CD8-positive, alpha-beta memory T cell (primary cell): ENCODE data around the gene PBX4. TPM values are rescaled to one million over a fixed set of nuclear protein-coding genes. Genes with fewer than 3 reads are reported as not detected.

Source experiments
- CTCF ChIA-PET: fragments of 350-600 bp; sonication (Branson Sonifier 250); formaldehyde crosslinking; loops from one replicate; lab custom pipeline; 2021; ENCODE audit warnings: antibody characterized with exemption; lab: Charles Lee
- POLR2A ChIA-PET: fragments of 350-600 bp; sonication (Branson Sonifier 250); formaldehyde crosslinking; loops from one replicate; lab custom pipeline; 2021; ENCODE audit warnings: antibody characterized with exemption; lab: Charles Lee
- DNase-seq, 5 donors: peaks; one replicate each; pipeline versions ENCODE4 v3.0.0 to v3.0.0-alpha.2; 2020 to 2022; ENCODE audit warnings: mixed read lengths in 1 of 5
- H3K27ac ChIP-seq: one replicate; pipeline ENCODE4 v1.7.0; 2013; ENCODE audit warnings: low read depth, mild to moderate bottlenecking, low read length, moderate library complexity
- H3K27me3 ChIP-seq: 2 replicates; pipeline ENCODE4 v1.7.0; 2013; ENCODE audit warnings: low read length, mild to moderate bottlenecking; ENCODE audit not compliant: insufficient read depth, poor library complexity, severe bottlenecking
- H3K36me3 ChIP-seq: 2 replicates; pipeline ENCODE4 v1.7.0; 2013; ENCODE audit warnings: mild to moderate bottlenecking, low read length, moderate library complexity; ENCODE audit not compliant: insufficient read depth
- H3K4me1 ChIP-seq: 2 replicates; pipeline ENCODE4 v1.7.0; 2013; ENCODE audit warnings: mild to moderate bottlenecking, low read length, moderate library complexity; ENCODE audit not compliant: insufficient read depth
- H3K4me3 ChIP-seq: 2 replicates; pipeline ENCODE4 v1.7.0; 2013; ENCODE audit warnings: mild to moderate bottlenecking, low read length
- H3K9me3 ChIP-seq: 2 replicates; pipeline ENCODE4 v1.7.0; 2013; ENCODE audit warnings: mild to moderate bottlenecking, low read length
- H3K27ac Mint-ChIP-seq, 8 donors: one replicate each; pipeline ENCODE4 v1.8.0; 2020 to 2021; ENCODE audit warnings: mixed read lengths in 8 of 8, mild to moderate bottlenecking in 6 of 8, inconsistent platforms in 3 of 8, moderate library complexity in 3 of 8
- H3K27me3 Mint-ChIP-seq, 2 donors: one replicate each; pipeline ENCODE4 v1.8.0; 2020 to 2021; ENCODE audit warnings: mixed read lengths in 2 of 2, mild to moderate bottlenecking in 1 of 2, moderate library complexity in 1 of 2
- H3K36me3 Mint-ChIP-seq, 3 donors: one replicate each; pipeline ENCODE4 v1.8.0; 2020 to 2021; ENCODE audit warnings: mixed read lengths in 3 of 3, inconsistent platforms in 1 of 3, mild to moderate bottlenecking in 1 of 3
- H3K4me1 Mint-ChIP-seq, 3 donors: one replicate each; pipeline ENCODE4 v1.8.0; 2020 to 2021; ENCODE audit warnings: mixed read lengths in 3 of 3, inconsistent platforms in 1 of 3, mild to moderate bottlenecking in 1 of 3
- H3K4me3 Mint-ChIP-seq, 7 donors: one replicate each; pipeline ENCODE4 v1.8.0; 2020 to 2021; ENCODE audit warnings: mixed read lengths in 7 of 7, mild to moderate bottlenecking in 6 of 7, moderate library complexity in 4 of 7, inconsistent platforms in 2 of 7
- H3K9me3 Mint-ChIP-seq, 5 donors: one replicate each; pipeline ENCODE4 v1.8.0; 2020 to 2022; ENCODE audit warnings: mixed read lengths in 5 of 5, mild to moderate bottlenecking in 3 of 5, moderate library complexity in 2 of 5, inconsistent platforms in 1 of 5
- polyA plus RNA-seq: library from polyadenylated mRNA; unstranded; fragments of 300-500 nt; fragmentation: Illumina TruSeq; gene quantifications from one replicate; pipeline ENCODE4 v1.2.3, GENCODE V29; 2021
- total RNA-seq, 2 experiments: library from RNA; stranded (reverse); gene quantifications; one replicate each; pipeline ENCODE4 v1.2.3, GENCODE V29; 2021

PBX4 gene
- total and polyA plus RNA-seq, 3 experiments from 2014 or later, result 8.3 to 17.1 (median 15.0) TPM

- Histone ChIP-seq H3K36me3 (no peaks in the 10 kb centered on the region), H3K4me3 (no peak overlapping the region), H3K4me1 (peaks cover 10% of the 10 kb centered on the region), H3K27me3 (no peaks in the 10 kb centered on the region), H3K27ac (no peak overlapping the region), H3K9me3 (no peaks in the 10 kb centered on the region)
- H3K4me1 Mint-ChIP-seq, result peaks cover 19 to 30% (median 21%) of the 10 kb centered on the region in 3 donors
- H3K27ac Mint-ChIP-seq, result peak overlapping the region in 1 of 8 donors; percentile 39
- H3K27me3 Mint-ChIP-seq, result no peaks in the 10 kb centered on the region
- DNase-seq, result no peak
- ChIA-PET POLR2A (no interaction called here), CTCF (no interaction called here)
- H3K9me3 Mint-ChIP-seq, result no peaks in the 10 kb centered on the region
- peaks cover 0 to 67% (median 3%) of the 10 kb centered on the region in 3 donors for H3K36me3 Mint-ChIP-seq
- no peak overlapping the region for H3K4me3 Mint-ChIP-seq
Observed at GRCh38 chr19:19524053-19524452, 94.4 kb downstream of the PBX4 start.

GRCh38 chr19:19523177-19523576, 95.3 kb downstream of the PBX4 start:
- H3K4me1 Mint-ChIP-seq, result peaks cover 19 to 31% (median 23%) of the 10 kb centered on the region in 3 donors
- Histone ChIP-seq H3K4me1 (peaks cover 10% of the 10 kb centered on the region), H3K27ac (no peak overlapping the region), H3K4me3 (no peak overlapping the region), H3K36me3 (no peaks in the 10 kb centered on the region), H3K27me3 (no peaks in the 10 kb centered on the region), H3K9me3 (no peaks in the 10 kb centered on the region)
- ChIA-PET CTCF (no interaction called here), POLR2A (no interaction called here)
- no peaks in the 10 kb centered on the region for H3K27me3 Mint-ChIP-seq
- DNase-seq, result no peak
- peak overlapping the region in 1 of 8 donors; percentile 7 for H3K27ac Mint-ChIP-seq
- peaks cover 0 to 63% (median 3%) of the 10 kb centered on the region in 3 donors for H3K36me3 Mint-ChIP-seq
- no peak overlapping the region for H3K4me3 Mint-ChIP-seq
- H3K9me3 Mint-ChIP-seq, result no peaks in the 10 kb centered on the region

DNA sequence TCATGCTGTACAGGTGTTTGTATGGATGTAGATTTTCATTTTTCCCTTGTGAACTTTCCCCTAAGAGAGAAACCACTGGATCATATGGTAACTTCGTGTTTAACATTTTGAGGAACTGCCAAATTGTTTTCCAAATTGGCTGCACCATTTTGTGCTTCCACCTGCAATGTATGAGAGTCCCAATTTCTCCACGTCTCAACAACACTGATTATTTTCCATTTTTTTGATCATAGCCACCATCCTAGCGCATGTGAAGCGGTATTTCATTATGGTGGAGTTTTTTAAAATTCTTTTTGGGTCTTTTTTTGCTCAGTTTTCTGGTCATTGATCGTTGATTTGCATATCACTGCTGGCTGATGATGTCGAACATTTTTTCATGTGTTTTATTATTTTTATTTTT, 97.5 kb downstream of the PBX4 start:
- H3K27me3 ChIP-seq, result no peaks in the 10 kb centered on the region
- H3K27ac ChIP-seq, result no peak overlapping the region
- no peaks in the 10 kb centered on the region for H3K36me3 ChIP-seq
- POLR2A ChIA-PET, result no interaction called here
- H3K9me3 Mint-ChIP-seq, result no peaks in the 10 kb centered on the region
- H3K27me3 Mint-ChIP-seq, result peaks cover 0 to 2% of the 10 kb centered on the region in 2 donors
- H3K27ac Mint-ChIP-seq, result peak overlapping the region in 1 of 8 donors; percentile 20
- H3K4me1 Mint-ChIP-seq, result peaks cover 34 to 51% (median 44%) of the 10 kb centered on the region in 3 donors
- CTCF ChIA-PET, result interaction anchor here (2.0 kb wide), 1 partner anchor 11 kb away, joined by 6 read pairs; no protein-coding TSS in a partner anchor
- H3K9me3 ChIP-seq, result no peaks in the 10 kb centered on the region
- H3K4me3 Mint-ChIP-seq, result peak overlapping the region in 1 of 7 donors; percentile 59
- H3K4me3 ChIP-seq, result no peak overlapping the region
- peaks cover 0 to 52% (median 3%) of the 10 kb centered on the region in 3 donors for H3K36me3 Mint-ChIP-seq
- peaks cover 24% of the 10 kb centered on the region for H3K4me1 ChIP-seq
- no peak for DNase-seq

DNA sequence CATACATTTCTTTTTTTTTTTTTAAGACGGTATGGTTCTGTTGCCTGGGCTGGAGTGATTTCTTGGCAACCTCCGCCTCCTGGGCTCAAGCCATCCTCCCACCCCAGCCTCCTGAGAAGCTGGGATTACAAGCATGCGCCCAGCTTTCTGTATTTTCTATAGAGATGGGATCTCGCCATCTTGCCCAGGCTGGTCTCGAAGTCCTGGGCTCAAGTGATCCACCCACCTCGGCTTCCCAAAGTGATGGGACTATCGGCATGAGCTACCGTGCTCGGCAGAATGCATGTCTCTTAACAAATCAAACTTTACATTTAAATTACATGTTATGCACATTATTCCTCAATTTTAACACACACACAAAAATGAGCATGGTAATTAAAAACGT, 101.3 kb downstream of the PBX4 start:
- Histone ChIP-seq H3K4me1 (peaks cover 27% of the 10 kb centered on the region), H3K27me3 (no peaks in the 10 kb centered on the region), H3K9me3 (no peaks in the 10 kb centered on the region), H3K36me3 (no peaks in the 10 kb centered on the region), H3K4me3 (no peak overlapping the region), H3K27ac (no peak overlapping the region)
- DNase-seq, result no peak
- Mint-ChIP-seq H3K36me3 (peaks cover 0 to 31% (median 3%) of the 10 kb centered on the region in 3 donors), H3K27ac (peak overlapping the region in 6 of 8 donors; percentile 15 to 97 (median 86)), H3K27me3 (peaks cover 0 to 3% of the 10 kb centered on the region in 2 donors), H3K4me1 (peaks cover 31 to 54% (median 38%) of the 10 kb centered on the region in 3 donors), H3K9me3 (no peaks in the 10 kb centered on the region), H3K4me3 (peak overlapping the region; percentile 94 to 98 (median 96))
- ChIA-PET CTCF (no interaction called here), POLR2A (interaction anchor here (0.6 kb wide), 1 partner anchor 346 kb away, joined by 4 read pairs; no protein-coding TSS in a partner anchor)

- Histone ChIP-seq H3K9me3 (no peaks in the 10 kb centered on the region), H3K36me3 (no peaks in the 10 kb centered on the region), H3K27ac (peak within 1 kb of the TSS; percentile 83), H3K4me1 (peaks cover 25% of the 10 kb centered on the region), H3K4me3 (peak within 1 kb of the TSS; percentile 95), H3K27me3 (no peaks in the 10 kb centered on the region)
- no peaks in the 10 kb centered on the region for H3K9me3 Mint-ChIP-seq
- H3K27me3 Mint-ChIP-seq, result peaks cover 0 to 3% of the 10 kb centered on the region in 2 donors
- H3K4me1 Mint-ChIP-seq, result peaks cover 28 to 48% (median 34%) of the 10 kb centered on the region in 3 donors
- peaks cover 0 to 27% (median 3%) of the 10 kb centered on the region in 3 donors for H3K36me3 Mint-ChIP-seq
- ChIA-PET CTCF (interaction anchor here (0.7 to 2.1 kb wide), 3 partner anchors 16 to 149 kb away, joined by 4 to 6 read pairs (median 4); no protein-coding TSS in a partner anchor), POLR2A (interaction anchor here (0.5 to 2.1 kb wide), 12 partner anchors 25 to 343 kb away, joined by 3 to 8 read pairs (median 5); partner anchors contain the start of gene ZNF101)
- H3K4me3 Mint-ChIP-seq, result peak within 1 kb of the TSS; percentile 94 to 98 (median 96)
- peak within 1 kb of the TSS; percentile 87 to 97 (median 96) for H3K27ac Mint-ChIP-seq
- peak; percentile 88 to 95 (median 92) for DNase-seq
Observed at GRCh38 chr19:19515642-19516519, 102.6 kb downstream of the PBX4 start, which contains the start of gene NDUFA13. Gene NDUFA13 (plus strand): TSS chr19:19516225. CDS start chr19:19516239, 14 bp downstream.

DNA sequence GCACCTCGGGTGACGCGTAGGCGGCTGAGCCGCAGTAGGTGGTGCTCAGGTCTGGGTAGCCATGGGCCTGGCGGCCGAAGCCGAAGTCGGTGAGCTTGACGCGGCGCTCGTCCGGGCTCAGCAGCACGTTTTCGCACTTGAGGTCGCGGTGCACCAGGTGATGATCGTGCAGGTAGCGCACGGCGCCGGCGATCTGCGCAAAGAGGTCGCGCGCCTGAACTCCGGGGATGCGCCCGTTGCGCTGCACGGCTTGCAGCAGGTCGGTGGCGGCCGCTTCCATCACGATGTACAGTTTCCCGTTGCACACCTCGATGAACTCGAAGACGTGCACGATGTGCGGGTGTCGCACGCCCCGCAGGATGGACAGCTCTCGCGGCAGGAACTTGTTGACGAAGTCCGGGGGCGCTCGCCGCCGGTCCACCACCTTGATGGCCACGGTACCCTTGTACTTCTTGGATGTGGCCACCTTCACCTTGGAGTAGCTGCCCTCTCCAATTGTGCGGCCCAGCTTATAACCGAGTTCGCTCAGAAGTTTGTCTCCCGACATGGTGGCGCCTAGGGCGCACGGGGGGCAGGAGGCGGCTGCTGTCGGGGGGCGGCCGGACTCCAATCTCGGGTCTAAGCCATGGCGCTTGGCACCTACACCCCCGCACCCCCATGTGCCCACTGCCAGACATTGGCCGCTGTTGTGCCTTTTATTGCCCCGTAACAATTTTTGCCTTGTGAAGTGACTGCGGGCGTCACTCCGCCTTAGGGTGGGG, 103.4 kb downstream of the PBX4 start, which contains the start of gene TSSK6:
Gene TSSK6 (minus strand): TSS at position 668 of the 761 bp plus-strand sequence. CDS start 121 bp downstream, at position 547.
- CTCF ChIA-PET, result interaction anchor here (1.6 to 2.1 kb wide), 2 partner anchors 17 to 24 kb away, joined by 4 to 6 read pairs; no protein-coding TSS in a partner anchor
- no peaks in the 10 kb centered on the region for H3K27me3 ChIP-seq
- no peaks in the 10 kb centered on the region for H3K36me3 ChIP-seq
- POLR2A ChIA-PET, result interaction anchor here (0.9 to 2.1 kb wide), 8 partner anchors 26 to 262 kb away, joined by 3 to 8 read pairs (median 4); partner anchors contain the start of gene ZNF101
- Mint-ChIP-seq H3K36me3 (peaks cover 0 to 20% (median 3%) of the 10 kb centered on the region in 3 donors), H3K4me1 (peaks cover 25 to 43% (median 29%) of the 10 kb centered on the region in 3 donors), H3K27ac (peak within 1 kb of the TSS; percentile 87 to 97 (median 96)), H3K4me3 (peak within 1 kb of the TSS; percentile 94 to 98 (median 96)), H3K27me3 (peaks cover 0 to 3% of the 10 kb centered on the region in 2 donors), H3K9me3 (no peaks in the 10 kb centered on the region)
- H3K9me3 ChIP-seq, result no peaks in the 10 kb centered on the region
- peaks cover 21% of the 10 kb centered on the region for H3K4me1 ChIP-seq
- peak within 1 kb of the TSS; percentile 83 for H3K27ac ChIP-seq
- peak within 1 kb of the TSS; percentile 95 for H3K4me3 ChIP-seq
- DNase-seq, result no peak

DNA sequence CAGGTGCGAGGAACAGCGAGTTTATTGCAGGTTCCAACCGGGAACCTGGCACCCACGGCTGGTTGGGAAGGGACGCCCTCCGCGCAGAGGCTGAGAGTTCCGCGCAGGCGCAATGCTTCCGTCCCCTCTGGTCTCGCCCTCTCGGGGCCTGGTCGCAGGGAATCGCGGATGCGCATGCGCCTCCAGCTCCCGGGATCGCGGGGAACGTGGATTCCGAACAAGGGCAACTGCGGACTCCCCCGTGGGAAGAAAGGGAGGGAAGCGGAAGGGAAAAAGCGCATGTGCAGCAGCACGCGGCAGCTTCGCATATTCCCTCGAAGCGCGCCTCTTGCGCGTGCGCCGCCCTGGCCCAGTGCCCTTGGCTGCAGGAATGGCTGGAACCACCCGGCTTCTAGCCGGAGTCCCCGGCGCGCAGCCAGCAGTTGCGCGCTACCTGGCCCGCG, 104.3 kb downstream of the PBX4 start:
- Mint-ChIP-seq H3K9me3 (no peaks in the 10 kb centered on the region), H3K4me1 (peaks cover 20 to 35% (median 26%) of the 10 kb centered on the region in 3 donors), H3K36me3 (peaks cover 0 to 12% (median under 1%) of the 10 kb centered on the region in 3 donors), H3K27ac (peak overlapping the region in 1 of 8 donors; percentile 25), H3K4me3 (peak overlapping the region in 5 of 7 donors; percentile 42 to 73 (median 64)), H3K27me3 (peaks cover 0 to 3% of the 10 kb centered on the region in 2 donors)
- H3K4me3 ChIP-seq, result no peak overlapping the region
- no peaks in the 10 kb centered on the region for H3K36me3 ChIP-seq
- peaks cover 21% of the 10 kb centered on the region for H3K4me1 ChIP-seq
- H3K9me3 ChIP-seq, result no peaks in the 10 kb centered on the region
- CTCF ChIA-PET, result no interaction called here
- H3K27me3 ChIP-seq, result no peaks in the 10 kb centered on the region
- no peak for DNase-seq
- POLR2A ChIA-PET, result no interaction called here
- H3K27ac ChIP-seq, result no peak overlapping the region
